Measurements from ENCODE around the gene CHMP4B.

CHMP4B gene, protein sequence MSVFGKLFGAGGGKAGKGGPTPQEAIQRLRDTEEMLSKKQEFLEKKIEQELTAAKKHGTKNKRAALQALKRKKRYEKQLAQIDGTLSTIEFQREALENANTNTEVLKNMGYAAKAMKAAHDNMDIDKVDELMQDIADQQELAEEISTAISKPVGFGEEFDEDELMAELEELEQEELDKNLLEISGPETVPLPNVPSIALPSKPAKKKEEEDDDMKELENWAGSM

DNA sequence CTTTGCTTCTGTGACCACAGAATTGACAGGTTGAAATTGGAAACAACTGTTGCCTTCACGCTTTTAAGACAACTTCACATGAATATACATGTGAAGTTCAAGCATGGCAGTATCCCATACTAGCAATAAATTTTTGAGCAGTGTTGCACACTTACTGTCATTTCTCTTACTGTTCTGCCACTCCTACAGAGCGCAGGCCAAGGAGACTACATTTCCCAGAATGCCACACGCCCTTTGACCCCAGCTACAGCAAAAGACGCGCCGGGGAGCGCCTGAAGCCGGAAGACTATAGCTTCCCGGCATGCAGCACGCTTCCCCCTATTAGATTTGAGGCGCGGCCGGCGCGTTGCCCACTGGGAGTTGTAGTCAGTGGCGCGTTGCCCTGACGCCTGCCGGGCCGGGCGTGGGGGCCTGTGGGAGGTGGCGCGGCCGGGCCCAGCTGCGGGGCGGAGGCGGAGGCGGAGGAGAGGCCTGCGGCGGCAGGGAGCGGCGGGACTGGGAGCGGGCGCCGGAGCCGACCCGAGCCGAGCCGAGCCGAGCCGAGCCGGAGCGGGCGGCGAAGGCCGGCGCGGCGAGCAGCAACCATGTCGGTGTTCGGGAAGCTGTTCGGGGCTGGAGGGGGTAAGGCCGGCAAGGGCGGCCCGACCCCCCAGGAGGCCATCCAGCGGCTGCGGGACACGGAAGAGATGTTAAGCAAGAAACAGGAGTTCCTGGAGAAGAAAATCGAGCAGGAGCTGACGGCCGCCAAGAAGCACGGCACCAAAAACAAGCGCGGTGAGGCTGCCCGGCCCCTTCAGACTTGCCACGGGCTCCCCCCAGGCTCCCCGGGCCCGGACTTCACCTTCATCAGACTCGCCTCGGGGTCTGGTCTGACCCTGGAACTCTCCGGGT, at the start of gene CHMP4B:
Gene CHMP4B, plus strand, starts transcription at position 464 of the 891 bp plus-strand sequence. Its CDS starts 121 bp downstream, at position 585.
- DNase-seq (ENCODE audit: low spot score): peak; percentile 96

- no peak for DNase-seq (ENCODE audit: low spot score)
Observed at GRCh38 chr20:33761698-33762250, 49.4 kb upstream of the CHMP4B start.

- no peak for DNase-seq (ENCODE audit: low spot score)
Observed at GRCh38 chr20:33765099-33765498, 46.0 kb upstream of the CHMP4B start.

- no peak for DNase-seq (ENCODE audit: low spot score)
Observed at GRCh38 chr20:33765592-33765991, 45.6 kb upstream of the CHMP4B start.

DNA sequence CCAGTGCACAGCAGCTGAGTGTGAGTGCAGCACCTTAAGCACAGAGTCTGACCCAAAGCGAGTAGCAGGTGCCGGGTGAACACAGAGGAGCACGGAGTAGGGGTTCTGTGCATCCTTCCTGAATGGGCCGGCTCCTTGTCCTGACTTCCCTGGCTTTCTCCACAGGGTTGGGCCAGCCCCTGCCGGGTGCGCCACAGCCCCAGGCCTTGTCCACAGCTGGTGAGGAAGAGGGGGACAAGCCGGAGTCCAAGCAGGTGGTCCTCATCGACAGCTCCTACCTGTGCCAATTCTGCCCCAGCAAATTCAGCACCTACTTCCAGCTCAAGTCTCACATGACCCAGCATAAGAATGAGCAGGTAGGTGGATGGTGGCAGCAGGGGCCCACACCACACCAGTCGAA, 44.5 kb upstream of the CHMP4B start:
- no peak for DNase-seq (ENCODE audit: low spot score)

- DNase-seq (ENCODE audit: low spot score): no peak
Observed at GRCh38 chr20:33767777-33768138, 43.4 kb upstream of the CHMP4B start.

- DNase-seq (ENCODE audit: low spot score): no peak
Observed at GRCh38 chr20:33769043-33769442, 42.1 kb upstream of the CHMP4B start.

DNA sequence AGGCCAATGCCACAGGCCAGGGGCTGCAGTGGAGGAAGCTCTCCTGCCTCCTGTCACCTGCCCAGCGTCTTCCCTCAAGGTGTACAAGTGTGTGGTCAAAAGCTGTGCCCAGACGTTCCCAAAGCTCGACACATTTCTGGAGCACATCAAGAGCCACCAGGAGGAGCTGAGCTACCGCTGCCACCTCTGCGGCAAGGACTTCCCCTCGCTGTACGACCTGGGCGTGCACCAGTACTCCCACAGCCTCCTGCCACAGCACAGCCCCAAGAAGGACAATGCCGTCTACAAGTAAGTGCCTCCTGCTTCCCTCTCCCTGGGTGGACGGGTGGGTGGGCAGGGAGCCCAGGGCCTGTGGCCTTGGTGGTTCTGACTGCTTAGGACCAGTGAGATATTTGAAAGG, 41.1 kb upstream of the CHMP4B start:
- no peak for DNase-seq (ENCODE audit: low spot score)

- DNase-seq (ENCODE audit: low spot score): no peak
Observed at GRCh38 chr20:33771938-33772337, 39.2 kb upstream of the CHMP4B start.

- no peak for DNase-seq (ENCODE audit: low spot score)
Observed at GRCh38 chr20:33772439-33772838, 38.7 kb upstream of the CHMP4B start.

GRCh38 chr20:33773412-33774089, 37.6 kb upstream of the CHMP4B start:
- DNase-seq (ENCODE audit: low spot score): no peak

DNA sequence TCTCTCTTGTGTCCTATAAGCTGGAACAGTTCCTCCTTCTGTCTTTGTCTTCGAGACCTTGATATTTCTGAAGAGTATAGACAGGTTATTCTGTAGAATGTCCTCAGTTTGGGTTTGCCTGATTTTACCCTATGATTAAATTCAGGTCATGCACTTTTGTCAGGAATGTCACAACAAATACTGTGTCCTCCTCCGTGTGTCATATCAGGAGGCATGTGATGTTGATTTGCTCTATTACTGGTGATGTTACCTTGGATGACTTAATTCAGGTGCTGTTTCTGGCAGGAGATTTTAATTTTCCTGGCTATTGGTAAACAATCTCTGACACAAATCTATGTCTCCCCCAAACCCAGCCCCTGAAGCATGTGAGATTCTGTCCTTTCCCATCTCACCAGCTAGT, 33.3 kb upstream of the CHMP4B start:
- DNase-seq (ENCODE audit: low spot score): no peak

GRCh38 chr20:33781133-33781532, 30.0 kb upstream of the CHMP4B start:
- no peak for DNase-seq (ENCODE audit: low spot score)

DNA sequence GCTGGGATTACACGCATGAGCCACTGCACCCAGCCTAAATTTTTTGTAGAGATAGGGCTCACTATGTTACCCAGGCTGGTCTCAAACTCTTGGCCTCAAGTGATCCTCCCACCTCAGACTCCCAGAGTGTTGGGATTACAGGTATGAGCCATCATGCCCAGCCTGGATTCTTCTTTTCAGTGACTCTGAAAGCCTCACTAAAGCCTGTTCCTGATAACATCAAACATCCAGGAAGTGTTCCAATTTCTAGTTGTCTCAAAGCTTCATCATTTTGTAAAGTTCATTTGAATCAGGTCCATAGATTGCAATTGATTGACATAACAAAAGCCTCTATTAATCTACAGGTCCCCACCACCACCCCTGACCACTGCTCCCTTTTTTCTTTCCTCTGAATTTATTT, 29.2 kb upstream of the CHMP4B start:
- no peak for DNase-seq (ENCODE audit: low spot score)

DNA sequence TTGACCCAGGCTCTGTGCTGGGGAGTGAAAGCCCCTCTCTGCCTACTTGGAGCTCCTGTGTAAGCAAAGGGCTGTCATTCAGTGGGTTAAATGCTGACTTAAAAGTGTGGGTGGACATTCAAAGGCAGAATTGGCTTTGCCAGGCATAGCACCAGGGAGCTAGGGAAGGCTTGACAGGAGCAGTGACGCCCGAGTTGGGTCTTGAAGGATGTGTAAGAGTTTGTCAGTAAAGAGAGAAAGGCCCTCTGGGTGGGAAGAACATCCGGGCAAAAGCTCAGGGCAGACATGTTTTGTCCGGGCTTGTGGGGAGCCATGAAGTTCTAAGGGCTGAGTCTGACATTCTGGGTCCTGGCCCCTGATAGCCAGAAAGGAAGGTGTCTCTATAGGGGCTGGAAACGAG, 27.9 kb upstream of the CHMP4B start:
- DNase-seq (ENCODE audit: low spot score): no peak

- no peak for DNase-seq (ENCODE audit: low spot score)
Observed at GRCh38 chr20:33783818-33784217, 27.3 kb upstream of the CHMP4B start.

- DNase-seq (ENCODE audit: low spot score): no peak
Observed at GRCh38 chr20:33784225-33784624, 26.9 kb upstream of the CHMP4B start.

DNA sequence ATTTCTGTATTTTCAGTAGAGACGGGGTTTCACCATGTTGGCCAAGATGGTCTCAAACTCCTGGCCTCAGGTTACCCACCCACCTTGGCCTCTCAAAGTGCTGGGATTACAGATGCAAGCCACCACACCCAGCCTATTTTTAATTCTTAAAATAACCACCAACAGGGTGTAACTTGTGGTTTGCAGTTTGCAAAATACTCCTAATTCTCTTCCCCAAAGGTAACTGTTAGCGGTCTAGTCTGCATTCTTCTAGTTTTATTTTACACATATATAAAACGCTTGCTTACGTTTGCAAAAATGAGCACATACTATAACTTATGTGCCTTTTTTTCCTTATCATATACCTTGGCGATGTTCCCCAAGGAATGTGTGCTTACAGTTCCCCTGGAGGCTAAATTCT, 25.6 kb upstream of the CHMP4B start:
- DNase-seq (ENCODE audit: low spot score): no peak

DNA sequence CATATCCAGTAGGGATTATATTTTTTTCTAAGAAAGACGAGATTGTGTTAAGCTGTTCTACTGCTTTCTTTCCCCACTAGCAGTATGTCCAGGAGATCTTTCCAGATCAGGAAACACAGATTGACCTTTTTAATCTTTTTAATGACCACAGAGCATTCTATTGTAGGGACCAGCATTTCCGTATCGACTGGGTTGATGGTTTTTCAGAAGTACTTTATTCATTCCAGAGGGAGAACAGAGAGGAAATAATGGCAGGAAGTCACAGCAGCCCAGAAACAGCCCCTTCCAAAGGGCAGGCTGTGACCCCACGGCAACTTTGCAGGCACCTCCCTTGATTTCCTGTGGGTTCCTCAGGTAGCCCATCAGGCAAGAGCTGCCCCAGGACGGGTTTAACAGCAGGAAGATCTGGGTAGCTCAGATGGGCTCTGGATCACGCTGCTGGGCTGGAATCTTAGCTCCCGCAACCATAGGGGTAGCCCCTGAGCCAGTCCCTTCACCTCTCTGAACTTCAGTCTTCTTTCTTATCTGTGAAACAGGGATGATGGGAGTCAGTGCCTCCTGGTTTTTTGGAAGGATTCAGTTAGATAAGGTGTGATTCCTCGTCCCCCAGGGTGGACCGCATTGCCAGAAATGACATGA, 23.8 kb upstream of the CHMP4B start:
- DNase-seq (ENCODE audit: low spot score): no peak

DNA sequence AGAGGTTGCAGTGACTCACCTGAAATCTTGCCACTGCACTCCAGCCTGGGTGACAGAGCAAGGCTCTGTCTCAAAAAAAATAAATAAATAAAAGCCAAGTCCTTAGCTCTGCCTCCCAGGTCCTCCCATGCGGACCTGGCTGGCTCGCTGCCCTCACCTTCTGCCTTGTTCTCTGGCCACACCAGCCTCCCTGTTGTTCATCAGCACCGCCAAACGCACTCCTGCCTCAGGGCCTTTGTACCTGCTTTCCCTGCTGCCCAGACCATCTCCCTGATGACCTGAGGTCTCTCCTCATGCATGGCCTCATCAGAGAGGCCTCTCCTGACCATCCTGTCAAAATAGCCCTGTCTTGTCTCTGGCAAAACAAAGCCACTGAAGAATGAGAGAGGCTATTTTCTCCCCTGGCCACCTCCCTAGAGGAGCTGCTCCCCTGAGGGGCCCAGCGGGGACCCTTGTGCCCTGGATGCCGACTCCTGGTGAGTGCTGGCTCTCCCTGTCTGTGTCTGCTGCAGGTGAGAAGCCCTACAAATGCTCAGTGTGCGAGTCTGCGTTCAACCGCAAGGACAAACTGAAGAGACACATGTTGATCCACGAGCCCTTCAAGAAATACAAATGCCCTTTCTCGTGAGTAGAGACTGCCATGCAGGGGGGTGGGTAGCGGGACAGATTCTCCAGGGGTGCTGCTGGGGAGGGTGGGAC, 22.6 kb upstream of the CHMP4B start:
- DNase-seq (ENCODE audit: low spot score): no peak

DNA sequence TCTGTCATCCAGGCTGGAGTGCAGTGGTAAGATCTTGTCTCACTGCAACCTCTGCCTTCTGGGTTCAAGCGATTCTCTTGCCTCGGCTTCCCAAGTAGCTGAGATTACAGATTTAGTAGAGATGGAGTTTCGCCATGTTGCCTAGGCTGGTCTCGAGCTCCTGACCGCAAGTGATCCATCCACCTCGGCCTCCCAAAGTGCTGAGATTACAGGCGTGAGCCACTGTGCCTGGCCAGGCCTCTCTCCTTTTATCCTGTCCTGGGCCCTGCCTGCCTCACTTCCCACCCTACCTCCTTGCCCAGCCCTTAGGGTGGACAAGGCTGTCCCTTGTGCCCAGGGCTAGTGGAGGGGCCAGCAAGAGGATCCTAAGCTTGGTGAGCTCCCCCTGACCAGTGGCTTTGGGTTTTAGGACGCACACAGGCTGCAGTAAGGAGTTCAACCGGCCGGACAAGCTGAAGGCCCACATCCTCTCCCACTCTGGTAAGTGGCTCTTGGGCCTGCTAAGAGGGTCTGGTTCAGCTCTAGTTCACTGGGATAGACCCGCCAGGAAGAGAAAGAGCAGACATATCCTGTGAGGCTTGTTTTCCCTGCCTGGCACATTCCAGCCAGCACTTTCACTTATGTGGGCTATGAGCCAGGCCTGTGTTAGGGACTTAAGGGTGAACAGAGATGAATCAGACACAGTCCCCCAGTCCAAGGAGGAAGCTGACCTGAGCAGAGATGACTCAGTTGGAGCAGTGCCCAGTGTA, 21.9 kb upstream of the CHMP4B start:
- DNase-seq (ENCODE audit: low spot score): peak; percentile 89

Measured in hepatic stellate cell (primary cell).